Hepatocyte (in vitro differentiated cells): ENCODE data around the gene SPG21. TPM values are rescaled to one million over a fixed set of nuclear protein-coding genes. Genes with fewer than 3 reads are reported as not detected.

Experiments used
- DNase-seq: peaks from one replicate; pipeline ENCODE4 v3.0.0-alpha.2; 2016; ENCODE audit warnings: low spot score
- H2AFZ ChIP-seq: fragments of 200-600 bp; sonication (generic); 2 replicates; pipeline ENCODE4 v1.6.0; 2016; ENCODE audit warnings: antibody characterized with exemption, mild to moderate bottlenecking
- H3K27ac ChIP-seq: fragments of 200-600 bp; sonication (generic); 2 replicates; pipeline ENCODE4 v1.5.1; 2016; ENCODE audit warnings: mild to moderate bottlenecking
- H3K27me3 ChIP-seq: fragments of 200-600 bp; sonication (generic); 2 replicates; pipeline ENCODE4 v1.6.1; 2016
- H3K36me3 ChIP-seq: fragments of 200-600 bp; sonication (generic); replicated peaks from 2 replicates; pipeline ENCODE4 v1.5.1; 2016; ENCODE audit warnings: low read depth; ENCODE audit not compliant: insufficient read depth
- H3K4me1 ChIP-seq: fragments of 200-600 bp; sonication (generic); 2 replicates; pipeline ENCODE4 v1.5.1; 2016; ENCODE audit warnings: mild to moderate bottlenecking, moderate library complexity; ENCODE audit not compliant: insufficient read depth
- H3K4me2 ChIP-seq: fragments of 200-600 bp; sonication (generic); 2 replicates; pipeline ENCODE4 v1.6.0; 2016
- H3K4me3 ChIP-seq: fragments of 200-600 bp; sonication (generic); 2 replicates; pipeline ENCODE4 v1.5.1; 2016; ENCODE audit warnings: mild to moderate bottlenecking
- H3K79me2 ChIP-seq: fragments of 200-600 bp; sonication (generic); 2 replicates; pipeline ENCODE4 v1.6.0; 2017; ENCODE audit warnings: mild to moderate bottlenecking
- H3K9me2 ChIP-seq: fragments of 200-600 bp; sonication (generic); replicated peaks from 2 replicates; pipeline ENCODE4 v1.6.0; 2017; ENCODE audit warnings: mild to moderate bottlenecking; ENCODE audit not compliant: insufficient read depth
- H3K9me3 ChIP-seq: fragments of 200-600 bp; sonication (generic); 2 replicates; pipeline ENCODE4 v1.5.1; 2016; ENCODE audit warnings: low read depth, mild to moderate bottlenecking
- H4K20me1 ChIP-seq: fragments of 200-600 bp; sonication (generic); 2 replicates; pipeline ENCODE4 v1.6.0; 2016; ENCODE audit warnings: mild to moderate bottlenecking; ENCODE audit not compliant: insufficient read depth, poor library complexity, severe bottlenecking
- EZH2 ChIP-seq: fragments of 200-600 bp; sonication (generic); IDR thresholded peaks from 2 replicates; pipeline ENCODE4 v1.6.1; 2016; ENCODE audit warnings: antibody characterized with exemption, mild to moderate bottlenecking, borderline replicate concordance
- EZH2phosphoT487 ChIP-seq: fragments of 200-600 bp; sonication (generic); IDR thresholded peaks from one replicate; pipeline ENCODE4 v1.6.1; 2018; ENCODE audit warnings: antibody characterized with exemption, mild to moderate bottlenecking, low read depth, moderate library complexity; ENCODE audit not compliant: unreplicated experiment, severe bottlenecking
- WGBS: methylation state at CpG from one replicate; pipeline ENCODE4 v1.1.6; 2016; ENCODE audit warnings: low lambda C conversion rate; ENCODE audit errors: missing lambda C conversion rate; 5-methylcytosine and 5-hydroxymethylcytosine counted together
- polyA plus RNA-seq: library from polyadenylated mRNA; unstranded; fragments of >200 nt; fragmentation: Nextera tagmentation; extraction: Ambion mirVana; gene quantifications from 2 replicates; pipeline ENCODE4 v1.2.1, GENCODE V29; 2016
- total RNA-seq: library from RNA; depleted of rRNA; stranded (reverse); fragments of >200 nt; gene quantifications from 2 replicates; pipeline ENCODE4 v1.2.3, GENCODE V29; 2014
- TF ChIP-seq, protein P1 (sequence below): fragments of 200-600 bp; sonication (generic); IDR thresholded peaks from 2 replicates; pipeline ENCODE4 v1.5.1; 2016; ENCODE audit warnings: antibody characterized with exemption, mild to moderate bottlenecking; ENCODE audit not compliant: poor library complexity

The SPG21 gene
- total and polyA plus RNA-seq, 2 experiments from 2014 or later = 86.4 to 138 TPM

DNA sequence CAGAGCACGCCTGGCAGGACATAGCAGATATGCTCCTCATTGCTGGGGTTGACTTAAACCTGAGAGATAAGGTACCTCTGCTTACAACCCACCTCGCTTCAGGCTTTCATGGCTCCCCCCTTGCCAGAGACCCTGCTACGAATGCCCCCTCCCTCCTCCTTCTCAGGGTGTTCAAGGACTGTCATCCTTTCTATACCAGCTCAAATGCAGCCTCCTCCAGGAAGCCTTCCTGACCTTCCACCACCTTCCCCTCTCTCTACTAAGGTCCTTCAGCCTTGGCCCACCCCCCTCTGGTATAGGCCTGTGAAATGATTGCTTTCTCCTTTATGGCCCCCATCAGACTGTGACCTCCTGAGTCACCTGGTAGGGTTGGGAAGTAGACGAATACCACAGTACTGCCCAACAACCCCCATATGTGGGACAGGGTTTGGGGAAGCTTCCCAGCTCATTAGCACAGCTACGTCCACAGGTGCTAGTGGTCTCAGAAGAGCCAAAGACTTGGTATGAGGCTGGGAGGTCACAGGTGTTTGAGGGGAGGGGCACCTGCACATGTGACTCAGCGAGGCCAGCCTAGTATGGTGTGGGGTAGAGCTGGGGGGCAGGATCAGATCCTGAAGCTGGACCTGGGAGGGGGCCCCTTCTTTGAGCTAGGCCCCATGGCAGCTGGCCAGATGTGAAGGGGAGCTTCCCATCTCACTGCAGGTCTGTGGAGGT is 46.0 kb downstream of the SPG21 start:
- DNase-seq = no peak
- Histone ChIP-seq H4K20me1 (no peaks in the 10 kb centered on the region), H3K4me3 (no peak overlapping the region), H3K4me2 (no peak overlapping the region), H3K79me2 (no peaks in the 10 kb centered on the region), H3K27me3 (no peaks in the 10 kb centered on the region), H2AFZ (no peak overlapping the region), H3K27ac (no peak overlapping the region), H3K36me3 (no peaks in the 10 kb centered on the region), H3K4me1 (no peaks in the 10 kb centered on the region), H3K9me2 (no peaks in the 10 kb centered on the region), H3K9me3 (no peaks in the 10 kb centered on the region)
- 95% methylated on average over 5 of the region's 6 CpGs for WGBS
- TF ChIP-seq EZH2 (no peak), EZH2phosphoT487 (no peak)
- TF ChIP-seq, protein P1, sequence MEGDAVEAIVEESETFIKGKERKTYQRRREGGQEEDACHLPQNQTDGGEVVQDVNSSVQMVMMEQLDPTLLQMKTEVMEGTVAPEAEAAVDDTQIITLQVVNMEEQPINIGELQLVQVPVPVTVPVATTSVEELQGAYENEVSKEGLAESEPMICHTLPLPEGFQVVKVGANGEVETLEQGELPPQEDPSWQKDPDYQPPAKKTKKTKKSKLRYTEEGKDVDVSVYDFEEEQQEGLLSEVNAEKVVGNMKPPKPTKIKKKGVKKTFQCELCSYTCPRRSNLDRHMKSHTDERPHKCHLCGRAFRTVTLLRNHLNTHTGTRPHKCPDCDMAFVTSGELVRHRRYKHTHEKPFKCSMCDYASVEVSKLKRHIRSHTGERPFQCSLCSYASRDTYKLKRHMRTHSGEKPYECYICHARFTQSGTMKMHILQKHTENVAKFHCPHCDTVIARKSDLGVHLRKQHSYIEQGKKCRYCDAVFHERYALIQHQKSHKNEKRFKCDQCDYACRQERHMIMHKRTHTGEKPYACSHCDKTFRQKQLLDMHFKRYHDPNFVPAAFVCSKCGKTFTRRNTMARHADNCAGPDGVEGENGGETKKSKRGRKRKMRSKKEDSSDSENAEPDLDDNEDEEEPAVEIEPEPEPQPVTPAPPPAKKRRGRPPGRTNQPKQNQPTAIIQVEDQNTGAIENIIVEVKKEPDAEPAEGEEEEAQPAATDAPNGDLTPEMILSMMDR = no peak

DNA sequence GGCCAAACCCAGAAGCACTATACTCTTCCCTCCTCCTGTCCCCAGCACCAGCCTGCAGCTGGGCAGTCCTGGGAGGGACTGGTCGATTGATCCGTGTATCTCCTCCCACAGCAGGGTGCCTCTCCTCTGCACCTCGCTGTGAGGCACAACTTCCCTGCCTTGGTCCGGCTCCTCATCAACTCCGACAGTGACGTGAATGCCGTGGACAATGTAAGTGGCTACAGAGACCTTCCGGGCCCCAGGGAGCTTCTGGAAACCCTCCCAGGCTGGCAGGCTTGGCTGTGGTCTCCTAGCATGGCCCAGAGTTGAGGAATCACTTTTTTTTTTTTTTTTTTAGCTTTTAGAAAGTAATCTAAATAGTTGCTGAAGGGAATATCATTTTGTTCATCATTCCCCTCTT is 47.4 kb downstream of the SPG21 start:
- Histone ChIP-seq H3K36me3 (no peaks in the 10 kb centered on the region), H3K4me3 (no peak overlapping the region), H3K79me2 (no peaks in the 10 kb centered on the region), H3K9me2 (no peaks in the 10 kb centered on the region), H3K27me3 (no peaks in the 10 kb centered on the region), H4K20me1 (no peaks in the 10 kb centered on the region), H3K4me1 (no peaks in the 10 kb centered on the region), H3K4me2 (no peak overlapping the region), H3K9me3 (no peaks in the 10 kb centered on the region), H2AFZ (no peak overlapping the region), H3K27ac (no peak overlapping the region)
- TF ChIP-seq, protein P1 = no peak
- TF ChIP-seq EZH2phosphoT487 = no peak
- TF ChIP-seq EZH2 = no peak
- 79% methylated on average over 8 of the region's 8 CpGs for WGBS
- no peak for DNase-seq

DNA sequence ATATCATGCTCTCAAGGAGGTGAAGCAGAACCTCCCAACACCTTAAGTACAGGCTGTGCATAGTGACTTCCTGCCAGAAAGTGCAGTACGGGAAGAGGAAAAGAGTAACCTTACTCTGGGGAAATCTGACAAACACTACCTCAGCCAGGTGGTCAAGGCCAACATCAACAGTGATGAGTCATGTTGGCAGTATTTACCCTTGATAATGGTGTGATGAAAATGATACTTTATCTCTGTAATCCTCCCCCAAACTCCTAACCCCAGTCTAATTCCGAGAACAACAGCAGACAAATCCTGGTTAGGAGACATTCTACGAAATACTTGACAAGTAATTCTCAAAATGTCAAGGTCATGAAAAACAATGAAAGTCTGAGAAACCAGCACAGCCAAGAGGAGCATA is 51.5 kb downstream of the SPG21 start:
- WGBS = 65% methylated on average over 3 of the region's 3 CpGs
- no peak overlapping the region for H3K4me2 ChIP-seq
- no peaks in the 10 kb centered on the region for H3K4me1 ChIP-seq
- no peaks in the 10 kb centered on the region for H3K27me3 ChIP-seq
- H3K4me3 ChIP-seq = no peak overlapping the region
- no peaks in the 10 kb centered on the region for H3K79me2 ChIP-seq
- H3K36me3 ChIP-seq = no peaks in the 10 kb centered on the region
- TF ChIP-seq EZH2 (no peak), EZH2phosphoT487 (no peak)
- TF ChIP-seq, protein P1 = no peak
- no peak overlapping the region for H3K27ac ChIP-seq
- H4K20me1 ChIP-seq = no peaks in the 10 kb centered on the region
- no peak overlapping the region for H2AFZ ChIP-seq
- no peaks in the 10 kb centered on the region for H3K9me2 ChIP-seq
- DNase-seq = no peak
- H3K9me3 ChIP-seq = no peaks in the 10 kb centered on the region
